WI38 (cell line): Measurements from ENCODE around the gene FAM107A.

Experiments used
- H3K4me3 ChIP-seq: 2 replicates; pipeline ENCODE4 v1.5.1; 2011; ENCODE audit warnings: low read depth, mild to moderate bottlenecking, control low read depth, low read length
- CTCF ChIP-seq: IDR thresholded peaks from 2 replicates; pipeline ENCODE4 v1.5.1; 2012; ENCODE audit warnings: low read depth, mild to moderate bottlenecking, control low read depth, low read length

Gene FAM107A

GRCh38 chr3:58581328-58582091 is 4.3 kb upstream of the FAM107A start:
- H3K4me3 ChIP-seq = no peak overlapping the region
- no peak for TF ChIP-seq CTCF

- H3K4me3 ChIP-seq = no peak overlapping the region
Measured at GRCh38 chr3:58580826-58581327, 3.7 kb upstream of the FAM107A start.

GRCh38 chr3:58578873-58579272 is 1.7 kb upstream of the FAM107A start:
- no peak overlapping the region for H3K4me3 ChIP-seq
- no peak for TF ChIP-seq CTCF

More at GRCh38 chr3:58580826-58581327, 3.7 kb upstream of the FAM107A start:
- TF ChIP-seq CTCF = no peak

GRCh38 chr3:58576716-58577115 is 475 bp downstream of the FAM107A start:
- no peak for TF ChIP-seq CTCF
- no peak overlapping the region for H3K4me3 ChIP-seq

DNA sequence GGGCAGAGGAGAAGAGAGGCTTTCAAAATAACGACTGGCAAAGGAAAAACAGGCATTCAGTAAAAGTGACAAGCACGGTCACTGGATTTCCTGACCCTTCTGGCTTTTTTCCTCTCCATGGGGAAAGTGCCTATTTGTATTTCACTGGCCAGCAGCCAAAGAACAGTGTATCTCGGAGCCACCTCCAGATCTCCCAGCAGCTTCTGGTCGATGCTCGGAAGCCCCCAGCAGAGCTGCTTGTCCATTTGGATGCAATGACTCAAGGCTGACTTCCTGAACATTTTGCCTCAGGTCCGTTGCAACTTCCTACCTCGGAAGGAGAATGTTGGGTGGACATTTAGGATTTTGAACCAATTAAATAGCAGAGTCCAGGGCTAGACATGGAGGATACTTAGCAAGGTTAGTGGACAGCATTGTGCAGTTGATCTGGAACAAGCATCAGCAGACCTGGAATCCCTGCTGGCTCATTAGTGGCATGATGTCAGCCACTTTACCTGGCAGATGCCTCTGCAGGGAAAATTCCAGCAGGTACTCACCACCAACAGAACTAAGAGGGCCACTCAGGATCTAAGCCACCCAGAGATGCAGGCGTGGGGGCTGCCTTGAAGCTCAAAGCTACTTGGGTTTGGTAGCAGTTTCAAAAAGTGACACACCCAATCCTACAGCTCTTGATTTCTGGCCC is 1.1 kb downstream of the FAM107A start:
- no peak for TF ChIP-seq CTCF
- H3K4me3 ChIP-seq = no peak overlapping the region

DNA sequence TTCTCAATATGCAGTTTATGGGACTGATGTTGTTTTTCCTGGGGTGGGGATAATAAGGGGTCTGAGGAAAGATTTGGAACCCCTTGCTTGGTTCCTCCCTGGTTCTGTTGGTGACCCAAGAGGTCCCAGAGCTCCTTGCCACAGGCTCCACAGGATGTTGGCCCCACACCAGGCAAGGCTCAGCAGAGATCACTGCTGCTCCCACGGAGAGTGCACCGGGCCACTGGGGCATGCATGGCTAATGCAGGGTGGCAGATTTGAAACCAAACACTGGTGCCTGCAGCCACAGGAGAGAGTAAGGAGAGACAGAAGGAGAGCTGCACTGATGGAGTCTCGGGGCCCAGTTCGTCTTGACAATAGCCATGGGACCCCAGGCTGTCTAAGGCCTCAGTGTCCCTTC is 2.5 kb downstream of the FAM107A start:
- TF ChIP-seq CTCF = no peak
- no peak overlapping the region for H3K4me3 ChIP-seq

DNA sequence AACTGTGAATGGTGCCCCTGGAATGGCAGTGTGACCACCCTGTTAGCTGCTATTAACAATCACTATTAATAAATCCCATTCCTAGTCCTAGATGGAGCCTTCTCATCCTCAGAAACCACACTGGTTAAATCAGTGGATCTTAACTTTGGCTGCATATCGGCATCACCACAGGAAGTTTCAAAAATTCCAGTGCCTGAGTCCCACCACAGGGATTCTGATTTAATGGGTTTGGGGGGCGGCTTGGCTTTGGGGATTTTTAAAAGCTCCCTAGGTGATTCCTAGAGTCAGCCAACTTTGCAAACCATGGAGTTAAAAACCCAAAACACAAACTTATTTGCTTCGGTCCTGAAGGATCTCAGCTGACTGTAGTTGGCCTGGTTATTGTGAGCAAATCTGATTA is 3.1 kb downstream of the FAM107A start:
- H3K4me3 ChIP-seq = no peak overlapping the region
- TF ChIP-seq CTCF = no peak
